SHP77 treated with DMSO at 0.1 percent for 48 hours (cell line): ENCODE data around the gene OR10H3.
"Not testable (repeated sequence)": the region's sequence is repeated elsewhere in the genome, so short reads cannot be mapped to it uniquely, and the experiment has no call there.

Source experiments
- DNase-seq: peaks from one replicate; lab custom pipeline; 2025; lab: John Stamatoyannopoulos, UW

Gene OR10H3

GRCh38 chr19:15737722-15738121 lies at the start of gene OR10H3:
OR10H3 (plus strand) TSS chr19:15737985; CDS start chr19:15741393, 3,408 bp downstream.
- no peak for DNase-seq

DNA sequence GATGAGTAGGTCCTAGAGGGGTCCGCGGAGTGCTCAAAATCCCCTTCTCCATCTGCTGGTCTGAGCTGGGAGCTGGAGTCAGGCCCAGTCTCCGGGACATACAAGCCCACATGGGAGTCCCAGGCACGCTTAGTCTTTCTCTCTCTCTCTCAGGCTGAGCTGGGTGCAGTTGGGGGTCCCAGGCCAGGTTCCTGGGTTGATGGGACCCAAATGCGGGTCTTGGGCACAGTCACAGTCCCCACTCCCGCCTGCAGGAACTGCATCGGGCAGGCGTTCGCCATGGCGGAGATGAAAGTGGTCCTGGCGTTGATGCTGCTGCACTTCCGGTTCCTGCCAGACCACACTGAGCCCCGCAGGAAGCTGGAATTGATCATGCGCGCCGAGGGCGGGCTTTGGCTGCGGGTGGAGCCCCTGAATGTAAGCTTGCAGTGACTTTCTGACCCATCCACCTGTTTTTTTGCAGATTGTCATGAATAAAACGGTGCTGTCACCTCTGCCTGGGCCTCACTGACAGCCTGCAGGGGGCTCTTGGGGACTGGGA lies 41.1 kb upstream of the OR10H3 start:
- no peak for DNase-seq

- DNase-seq = no peak
Measured at GRCh38 chr19:15701757-15702533, 35.8 kb upstream of the OR10H3 start.

DNA sequence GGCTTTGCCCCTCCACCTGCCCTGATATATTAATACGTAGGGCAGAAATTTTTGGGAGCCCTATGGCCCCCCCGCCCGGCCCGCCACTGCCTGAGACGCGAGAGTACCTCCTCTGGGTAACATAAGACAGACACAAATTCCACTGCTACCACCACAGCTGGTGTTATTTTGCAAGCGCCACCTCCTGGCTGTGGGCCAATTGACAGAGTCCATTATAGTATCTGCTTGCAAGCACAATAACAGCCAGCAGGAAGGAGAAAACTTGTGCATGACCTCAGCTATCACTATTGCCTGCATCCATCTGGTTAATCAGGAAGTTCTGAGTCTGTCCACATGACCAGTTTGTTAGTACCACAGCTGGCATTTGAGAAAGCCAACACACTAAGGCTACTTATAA lies 35.3 kb upstream of the OR10H3 start:
- peak; percentile 53 for DNase-seq

DNA sequence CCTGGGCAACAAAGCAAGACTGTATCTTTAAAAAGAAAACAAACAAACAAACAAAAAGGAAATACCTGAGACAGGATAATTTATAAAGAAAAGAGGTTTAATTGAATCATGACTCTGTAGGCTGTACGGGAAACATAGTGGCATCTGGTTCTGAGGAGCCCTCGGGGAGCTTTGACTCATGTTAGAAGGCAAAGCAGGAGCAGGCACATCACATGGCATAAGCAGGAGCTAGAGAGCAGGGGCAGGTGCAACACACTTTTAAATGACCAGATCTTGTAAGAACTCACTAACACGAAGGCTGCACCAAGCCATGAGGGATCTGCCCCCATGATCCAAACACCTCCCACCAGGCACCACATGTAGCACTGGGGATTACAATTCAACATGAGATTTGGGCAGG lies 23.1 kb upstream of the OR10H3 start:
- DNase-seq = no peak

DNA sequence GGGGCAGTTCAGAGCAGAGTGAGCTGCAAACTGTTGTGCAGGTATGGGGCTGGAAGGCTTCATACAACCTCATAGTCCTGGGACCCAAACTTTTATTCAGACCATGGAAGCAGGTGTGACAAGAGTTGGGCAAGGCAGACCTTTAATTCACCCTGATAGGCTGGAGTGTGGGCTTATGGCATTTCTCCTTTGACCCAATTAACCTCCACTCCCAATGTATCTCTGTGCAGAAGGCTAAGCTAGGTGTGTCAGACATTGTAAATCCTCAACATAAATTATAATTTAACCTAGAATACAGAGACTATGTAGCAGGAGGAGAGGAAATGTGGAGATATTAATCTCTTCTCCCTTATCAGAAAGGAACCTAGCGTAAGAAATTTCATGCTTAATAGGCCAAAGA lies 22.1 kb upstream of the OR10H3 start:
- no peak for DNase-seq

DNA sequence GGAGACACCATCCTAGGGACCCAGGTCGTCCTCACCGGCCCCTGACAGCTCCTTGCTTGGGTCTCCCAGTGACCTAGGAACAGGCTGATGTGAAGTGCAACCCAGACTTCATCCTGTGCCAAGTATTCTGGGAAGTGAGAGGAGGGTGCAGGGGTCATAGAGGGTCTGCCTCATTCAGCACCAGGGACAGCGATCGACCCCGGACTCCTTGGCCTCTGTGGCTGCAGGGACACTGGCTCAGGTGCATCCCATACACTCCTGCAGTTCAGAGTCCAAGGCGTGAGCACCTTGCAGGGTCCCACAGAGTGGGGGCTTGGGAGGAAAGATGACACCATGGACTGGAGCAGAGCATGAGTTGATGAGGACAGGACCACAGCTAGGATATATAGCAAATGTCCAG lies 20.0 kb upstream of the OR10H3 start:
- DNase-seq = no peak

GRCh38 chr19:15721268-15721667 lies 16.5 kb upstream of the OR10H3 start:
- no peak for DNase-seq

DNA sequence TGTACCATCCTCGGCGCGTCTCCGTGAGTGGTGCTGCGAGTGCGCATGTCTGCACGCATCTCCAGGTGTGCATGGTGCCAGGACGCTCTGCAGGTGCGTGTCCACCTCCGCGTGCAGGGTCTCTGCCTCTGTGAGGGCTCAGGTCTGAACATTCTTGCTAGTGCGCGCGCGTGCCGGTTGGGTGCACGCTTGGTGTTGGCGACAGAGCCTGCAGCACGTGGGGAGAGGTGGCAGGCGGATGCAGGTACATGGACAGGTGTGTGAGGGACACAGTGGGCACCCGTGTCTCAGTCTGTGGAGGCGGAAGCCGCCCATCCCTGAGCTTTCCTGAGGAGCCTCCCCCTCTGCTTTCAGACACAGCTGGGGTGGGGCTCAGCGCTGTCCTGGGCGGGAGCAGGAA lies 14.8 kb upstream of the OR10H3 start:
- DNase-seq = no peak

- no peak for DNase-seq
Measured at GRCh38 chr19:15727724-15728123, 10.1 kb upstream of the OR10H3 start, which contains the start of gene OR10H2. OR10H2 (plus strand) TSS chr19:15728024; CDS start chr19:15728044, 20 bp downstream.

GRCh38 chr19:15730538-15730937 lies 7.2 kb upstream of the OR10H3 start:
- no peak for DNase-seq

DNA sequence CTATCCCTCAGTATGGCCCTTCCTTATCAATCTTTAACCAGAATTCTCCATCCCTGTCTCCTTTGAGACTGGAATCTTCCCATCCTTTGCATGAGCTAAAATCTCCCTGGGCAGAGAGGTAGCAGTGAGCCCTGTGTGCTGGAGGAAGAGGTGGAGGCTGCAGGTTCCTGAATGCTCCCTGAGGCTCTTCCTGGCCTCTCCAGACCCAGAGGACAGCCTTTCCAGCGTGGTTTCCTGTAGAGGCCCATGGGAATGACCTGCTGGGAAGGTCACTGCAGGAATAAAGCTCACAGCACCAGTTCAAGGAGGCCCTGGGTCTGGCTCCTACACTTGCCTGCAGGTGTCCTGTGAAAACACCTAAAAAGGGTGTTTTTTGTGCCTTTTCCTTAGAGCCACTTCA lies 5.4 kb upstream of the OR10H3 start:
- no peak for DNase-seq

DNA sequence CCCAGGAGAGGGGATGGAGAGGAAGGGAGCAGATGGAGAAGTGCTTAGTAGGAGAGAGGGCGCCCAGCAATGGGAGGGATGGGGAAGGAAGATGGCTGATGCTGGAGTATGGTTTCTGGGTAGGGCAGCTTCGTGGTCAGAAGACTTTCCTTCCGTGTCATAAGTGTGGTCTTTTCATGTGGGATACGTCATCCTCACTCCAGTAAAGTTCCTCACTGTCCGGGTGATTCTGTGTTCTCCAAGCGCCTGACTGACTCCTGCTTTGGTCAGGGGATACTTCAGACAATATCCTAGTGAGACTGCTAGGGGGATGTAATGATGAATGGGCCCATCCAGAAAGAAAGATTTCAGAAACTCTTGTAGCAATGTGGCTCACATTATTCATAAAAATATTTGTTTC lies 3.9 kb upstream of the OR10H3 start:
- no peak for DNase-seq

- DNase-seq = no peak
Measured at GRCh38 chr19:15740785-15741184, 3.0 kb downstream of the OR10H3 start.

GRCh38 chr19:15748239-15748638 lies 10.5 kb downstream of the OR10H3 start:
- DNase-seq = no peak

DNA sequence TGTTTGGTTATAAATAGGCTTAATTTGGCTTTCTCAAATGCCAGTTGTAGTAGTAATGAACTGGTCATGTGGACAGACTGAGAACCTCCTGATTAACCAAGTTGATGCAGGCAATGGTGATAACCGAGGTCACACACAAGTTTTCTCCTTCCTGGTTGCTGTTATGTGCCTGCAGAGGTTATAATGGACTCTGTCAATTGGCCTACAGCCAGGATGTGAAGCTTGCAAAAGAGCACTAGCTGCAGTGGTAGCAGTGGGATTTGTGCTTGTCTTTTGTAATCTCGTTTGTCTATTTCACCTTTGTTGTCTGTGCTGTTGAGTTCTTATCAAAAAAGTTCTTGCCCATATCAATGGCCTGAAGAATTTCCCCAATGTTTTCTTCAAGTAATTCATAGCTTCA lies 20.6 kb downstream of the OR10H3 start:
- DNase-seq = no peak

DNA sequence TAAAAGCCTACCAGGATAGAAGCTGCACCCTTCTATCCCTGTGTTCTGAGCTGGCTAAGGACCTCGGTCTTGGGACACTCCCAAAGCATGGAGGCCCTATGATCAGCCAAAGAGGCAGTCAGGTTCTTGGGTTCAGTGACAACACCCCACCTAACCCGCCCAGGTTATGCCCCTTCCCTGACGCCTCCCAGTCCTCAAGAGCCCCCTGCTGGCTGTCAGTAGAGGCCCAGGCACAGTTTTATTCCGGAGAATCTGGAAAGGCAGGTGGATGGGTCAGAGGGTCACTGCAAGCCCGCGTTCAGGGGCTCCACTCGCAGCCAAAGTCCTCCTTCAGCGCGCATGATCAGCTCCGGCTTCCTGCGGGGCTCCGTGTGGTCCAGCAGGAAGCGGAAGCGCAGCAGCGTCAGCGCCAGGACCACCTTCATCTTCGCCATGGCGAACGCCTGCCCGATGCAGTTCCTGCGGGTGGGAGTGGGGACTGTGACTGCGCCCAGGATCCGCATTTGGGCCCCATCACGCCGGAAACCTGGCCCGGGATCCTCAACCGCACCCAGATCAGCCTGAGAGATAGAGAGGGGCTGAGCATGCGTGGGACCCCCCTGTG lies 22.3 kb downstream of the OR10H3 start:
- no peak for DNase-seq

- no peak for DNase-seq
Measured at GRCh38 chr19:15769586-15769985, 31.8 kb downstream of the OR10H3 start.

- DNase-seq = not testable (repeated sequence)
Measured at GRCh38 chr19:15774159-15774558, 36.4 kb downstream of the OR10H3 start.

DNA sequence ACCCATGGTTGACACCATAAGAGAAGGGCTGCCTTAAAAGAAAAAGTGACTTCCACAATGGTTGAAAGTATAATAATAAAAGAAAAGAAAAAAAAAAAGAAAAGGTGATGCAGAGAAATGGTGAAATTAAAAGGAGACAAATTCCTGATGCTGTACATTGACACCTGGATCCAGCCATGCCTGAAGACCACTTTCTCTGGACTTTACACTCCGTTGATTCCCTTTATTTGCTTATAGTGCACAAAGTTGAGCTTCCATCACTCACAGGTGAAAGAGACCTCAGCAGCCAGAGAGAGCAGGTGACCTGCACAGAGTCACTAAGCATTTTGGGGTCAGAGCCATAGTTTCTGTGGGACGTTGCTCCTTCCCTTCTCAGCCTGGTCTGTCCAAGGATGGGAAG lies 37.5 kb downstream of the OR10H3 start:
- DNase-seq = no peak

DNA sequence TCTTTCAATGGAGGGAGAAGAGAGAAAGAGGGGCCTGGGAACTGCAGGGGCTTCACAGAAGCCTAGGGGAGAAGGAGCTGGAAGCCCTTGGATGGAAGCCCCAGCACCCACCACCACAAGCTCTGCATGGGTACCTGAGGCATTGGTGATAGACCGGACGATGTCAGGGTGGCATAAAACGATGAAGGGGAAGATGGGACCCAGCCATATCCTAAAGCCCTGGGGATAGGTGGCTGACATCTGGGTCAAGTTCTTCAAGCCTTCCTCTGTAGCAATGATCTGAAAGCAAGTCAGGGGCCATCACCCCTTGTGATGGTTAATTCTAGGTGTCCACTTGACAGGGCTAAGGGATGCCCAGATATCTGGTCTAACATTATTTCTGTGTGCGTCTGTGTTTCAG lies 38.5 kb downstream of the OR10H3 start:
- DNase-seq = no peak

GRCh38 chr19:15776991-15777970 lies 39.5 kb downstream of the OR10H3 start:
- no peak for DNase-seq
